ENCODE results near the gene VWA5B1. TPM values are rescaled to one million over a fixed set of nuclear protein-coding genes. Genes with fewer than 3 reads are reported as not detected.

VWA5B1 gene
- total and polyA plus RNA-seq, 4 donors = 2.2 to 10.4 (median 5.3) TPM

DNA sequence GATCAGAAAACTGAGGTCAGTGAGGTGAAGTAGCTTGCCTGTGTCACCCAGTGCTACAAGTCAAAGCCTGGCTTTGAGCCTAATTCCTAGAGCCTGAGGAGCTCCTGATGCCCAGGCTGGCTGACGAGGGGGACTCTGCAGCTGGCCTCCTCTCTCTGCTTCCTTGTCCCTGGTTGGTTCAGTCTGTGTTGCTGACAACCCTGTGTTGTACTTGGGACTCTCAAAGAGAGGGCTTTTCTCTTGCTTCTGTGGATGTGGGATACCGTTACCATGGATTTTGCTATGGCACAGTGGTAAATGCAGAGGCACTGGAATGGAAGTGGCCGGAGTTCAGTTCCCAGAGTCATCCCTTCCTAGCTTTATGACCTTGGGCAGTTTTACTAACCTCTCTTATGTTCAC lies 8.0 kb downstream of the VWA5B1 start:
- Histone ChIP-seq H3K36me3 (ENCODE audit: control insufficient read depth, insufficient read depth, low read length) (no peaks in the 10 kb centered on the region), H3K9me3 (ENCODE audit: control insufficient read depth, insufficient read depth, low read length) (no peaks in the 10 kb centered on the region), H3K27ac (ENCODE audit: low read depth, low read length) (peak overlapping the region; percentile 66), H3K27me3 (ENCODE audit: control insufficient read depth, insufficient read depth, low read length) (no peaks in the 10 kb centered on the region), H3K4me3 (ENCODE audit: low read depth, low read length) (no peak overlapping the region), H3K4me1 (ENCODE audit: control insufficient read depth, insufficient read depth, low read length) (peaks cover 30% of the 10 kb centered on the region)
- 17% methylated on average over 2 of the region's 3 CpGs for WGBS (ENCODE audit: insufficient coverage)
- peak in 3 of 6 donors; percentile 38 to 69 (median 62) for DNase-seq (ENCODE audit: low read depth in 4 of 6, low spot score in 6 of 6)

DNA sequence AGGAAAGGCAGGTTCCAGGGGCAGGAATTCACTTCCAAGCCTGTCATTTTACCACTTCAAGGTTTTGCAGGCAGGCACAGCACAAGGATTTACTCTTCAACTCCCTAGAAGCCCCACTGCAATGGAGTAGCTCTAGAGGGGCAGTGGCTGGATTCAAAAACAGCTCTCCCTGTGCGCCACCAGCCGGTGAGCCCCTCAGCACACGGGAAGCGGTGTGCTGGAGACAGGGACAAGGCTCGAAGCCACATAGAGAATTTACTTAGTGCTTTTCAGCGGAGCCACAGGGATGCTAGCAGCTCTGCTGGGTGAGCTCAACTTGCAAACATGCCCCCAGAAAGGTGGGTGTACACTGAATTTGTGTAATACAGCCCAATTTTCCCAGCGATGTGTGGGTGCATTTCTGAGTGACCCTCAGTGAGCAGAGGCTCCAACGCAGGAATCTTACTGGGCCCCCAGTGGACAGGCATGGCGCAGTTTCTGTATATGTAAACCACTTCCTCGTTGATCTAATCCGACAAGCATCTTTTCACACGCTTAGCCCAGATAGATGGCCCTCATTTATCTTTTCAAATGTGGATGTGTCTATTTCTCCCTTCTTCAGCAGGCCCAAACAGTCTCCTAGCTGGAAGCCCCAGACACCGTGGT lies 10.9 kb downstream of the VWA5B1 start:
- no peaks in the 10 kb centered on the region for H3K27me3 ChIP-seq (ENCODE audit: control insufficient read depth, insufficient read depth, low read length)

DNA sequence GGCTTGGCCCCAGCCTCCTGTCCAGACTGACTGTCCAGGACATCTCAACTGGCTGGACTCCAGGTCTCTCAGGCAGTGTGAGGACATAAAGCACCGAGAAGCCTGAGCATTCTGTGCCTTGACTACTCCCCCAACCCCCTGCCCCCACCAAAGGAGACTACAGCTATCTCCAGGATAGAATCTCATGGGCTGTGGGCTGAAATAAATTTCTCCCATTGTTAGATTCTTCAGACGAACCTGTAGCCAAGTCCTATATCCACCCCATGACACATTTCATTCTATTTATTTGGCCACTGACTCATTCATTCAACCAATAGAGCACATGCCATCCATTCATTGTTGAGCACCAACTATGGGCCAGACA lies 11.4 kb downstream of the VWA5B1 start:
- H3K36me3 ChIP-seq (ENCODE audit: control insufficient read depth, insufficient read depth, low read length) = no peaks in the 10 kb centered on the region
- no peak overlapping the region for H3K4me3 ChIP-seq (ENCODE audit: low read depth, low read length)
- 38% methylated on average over 2 of the region's 2 CpGs for WGBS (ENCODE audit: insufficient coverage)
- H3K27ac ChIP-seq (ENCODE audit: low read depth, low read length) = no peak overlapping the region
- no peaks in the 10 kb centered on the region for H3K27me3 ChIP-seq (ENCODE audit: control insufficient read depth, insufficient read depth, low read length)
- peaks cover 30% of the 10 kb centered on the region for H3K4me1 ChIP-seq (ENCODE audit: control insufficient read depth, insufficient read depth, low read length)
- DNase-seq (ENCODE audit: low read depth in 4 of 6, low spot score in 6 of 6) = peak in 2 of 6 donors; percentile 24 to 49
- no peaks in the 10 kb centered on the region for H3K9me3 ChIP-seq (ENCODE audit: control insufficient read depth, insufficient read depth, low read length)

More for the DNA sequence above, 10.9 kb downstream of the VWA5B1 start:
- WGBS (ENCODE audit: insufficient coverage) = 57% methylated on average over 13 of the region's 13 CpGs
- H3K9me3 ChIP-seq (ENCODE audit: control insufficient read depth, insufficient read depth, low read length) = no peaks in the 10 kb centered on the region
- no peak overlapping the region for H3K4me3 ChIP-seq (ENCODE audit: low read depth, low read length)
- no peak for DNase-seq (ENCODE audit: low read depth in 4 of 6, low spot score in 6 of 6)
- H3K4me1 ChIP-seq (ENCODE audit: control insufficient read depth, insufficient read depth, low read length) = peaks cover 30% of the 10 kb centered on the region
- no peak overlapping the region for H3K27ac ChIP-seq (ENCODE audit: low read depth, low read length)
- H3K36me3 ChIP-seq (ENCODE audit: control insufficient read depth, insufficient read depth, low read length) = no peaks in the 10 kb centered on the region

DNA sequence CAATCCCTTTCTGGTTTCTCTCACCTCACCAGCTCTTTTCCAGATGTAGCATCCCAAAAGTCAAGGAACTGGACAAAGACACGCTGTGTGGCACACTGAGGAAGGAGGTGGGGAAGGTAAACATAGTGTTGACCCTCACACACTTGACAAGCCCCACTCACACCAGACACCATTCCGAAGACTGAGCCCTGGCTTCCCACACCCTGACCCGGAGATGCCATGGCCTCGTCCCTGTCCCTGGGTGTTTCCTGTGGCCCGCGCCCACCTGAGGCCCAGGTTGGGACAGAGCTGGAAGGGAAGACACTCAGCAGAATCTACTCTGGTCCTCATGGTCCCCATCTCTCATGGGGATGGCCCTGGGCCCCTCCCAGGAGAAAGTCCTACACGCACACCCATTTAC lies 16.4 kb downstream of the VWA5B1 start:
- Histone ChIP-seq H3K27ac (ENCODE audit: low read depth, low read length) (no peak overlapping the region), H3K27me3 (ENCODE audit: control insufficient read depth, insufficient read depth, low read length) (no peaks in the 10 kb centered on the region), H3K4me3 (ENCODE audit: low read depth, low read length) (no peak overlapping the region), H3K4me1 (ENCODE audit: control insufficient read depth, insufficient read depth, low read length) (peaks cover 5% of the 10 kb centered on the region), H3K9me3 (ENCODE audit: control insufficient read depth, insufficient read depth, low read length) (no peaks in the 10 kb centered on the region), H3K36me3 (ENCODE audit: control insufficient read depth, insufficient read depth, low read length) (no peaks in the 10 kb centered on the region)
- 98% methylated on average over 5 of the region's 7 CpGs for WGBS (ENCODE audit: insufficient coverage)
- DNase-seq (ENCODE audit: low read depth in 4 of 6, low spot score in 6 of 6) = no peak

DNA sequence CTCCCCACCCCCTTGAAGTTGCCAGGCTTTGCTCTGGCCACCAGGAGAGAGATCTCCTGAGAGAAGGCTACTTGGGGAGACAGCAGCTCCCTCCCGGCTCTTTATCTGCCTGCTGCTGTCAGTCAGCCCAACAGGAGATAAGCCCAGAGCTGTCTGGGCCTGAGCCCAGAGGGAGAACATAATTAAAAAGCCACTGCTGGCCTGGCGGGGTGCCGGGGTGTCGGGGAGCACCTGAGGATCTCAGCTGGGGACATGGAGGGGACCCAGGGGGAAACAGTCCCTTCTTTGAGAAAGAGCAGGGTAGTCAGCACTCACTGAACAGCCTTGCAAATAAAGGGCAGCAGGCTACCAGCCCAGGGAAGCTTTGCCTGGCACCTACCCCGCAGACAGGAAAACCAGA lies 17.9 kb downstream of the VWA5B1 start:
- Histone ChIP-seq H3K9me3 (ENCODE audit: control insufficient read depth, insufficient read depth, low read length) (no peaks in the 10 kb centered on the region), H3K36me3 (ENCODE audit: control insufficient read depth, insufficient read depth, low read length) (peaks cover 2% of the 10 kb centered on the region), H3K4me1 (ENCODE audit: control insufficient read depth, insufficient read depth, low read length) (no peaks in the 10 kb centered on the region), H3K27me3 (ENCODE audit: control insufficient read depth, insufficient read depth, low read length) (no peaks in the 10 kb centered on the region), H3K27ac (ENCODE audit: low read depth, low read length) (no peak overlapping the region), H3K4me3 (ENCODE audit: low read depth, low read length) (no peak overlapping the region)
- 75% methylated on average over 5 of the region's 5 CpGs for WGBS (ENCODE audit: insufficient coverage)
- DNase-seq (ENCODE audit: low read depth in 4 of 6, low spot score in 6 of 6) = no peak

DNA sequence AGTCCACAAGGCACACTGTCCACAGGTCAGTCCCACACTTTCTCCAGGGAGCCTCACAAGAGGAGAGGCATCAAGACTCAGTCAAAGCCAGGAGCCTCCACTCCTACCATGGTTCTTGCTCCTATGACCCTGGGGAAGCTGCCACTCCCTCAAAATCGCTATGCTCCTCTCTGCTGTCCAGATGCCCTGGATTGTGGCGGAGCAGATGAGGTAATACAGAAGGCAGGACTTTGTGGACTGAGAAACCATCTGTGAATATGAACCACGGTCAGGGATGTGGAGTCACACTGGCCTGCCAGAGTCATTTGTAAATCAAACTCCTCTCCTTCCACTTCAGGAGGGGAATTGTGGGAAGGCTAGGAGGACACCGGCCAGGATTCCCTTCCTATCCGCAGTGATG lies 20.6 kb downstream of the VWA5B1 start:
- no peaks in the 10 kb centered on the region for H3K4me1 ChIP-seq (ENCODE audit: control insufficient read depth, insufficient read depth, low read length)
- peaks cover 2% of the 10 kb centered on the region for H3K36me3 ChIP-seq (ENCODE audit: control insufficient read depth, insufficient read depth, low read length)
- 88% methylated on average over 4 of the region's 5 CpGs for WGBS (ENCODE audit: insufficient coverage)
- no peak overlapping the region for H3K27ac ChIP-seq (ENCODE audit: low read depth, low read length)
- H3K27me3 ChIP-seq (ENCODE audit: control insufficient read depth, insufficient read depth, low read length) = no peaks in the 10 kb centered on the region
- H3K4me3 ChIP-seq (ENCODE audit: low read depth, low read length) = no peak overlapping the region
- DNase-seq (ENCODE audit: low read depth in 4 of 6, low spot score in 6 of 6) = no peak
- H3K9me3 ChIP-seq (ENCODE audit: control insufficient read depth, insufficient read depth, low read length) = no peaks in the 10 kb centered on the region

DNA sequence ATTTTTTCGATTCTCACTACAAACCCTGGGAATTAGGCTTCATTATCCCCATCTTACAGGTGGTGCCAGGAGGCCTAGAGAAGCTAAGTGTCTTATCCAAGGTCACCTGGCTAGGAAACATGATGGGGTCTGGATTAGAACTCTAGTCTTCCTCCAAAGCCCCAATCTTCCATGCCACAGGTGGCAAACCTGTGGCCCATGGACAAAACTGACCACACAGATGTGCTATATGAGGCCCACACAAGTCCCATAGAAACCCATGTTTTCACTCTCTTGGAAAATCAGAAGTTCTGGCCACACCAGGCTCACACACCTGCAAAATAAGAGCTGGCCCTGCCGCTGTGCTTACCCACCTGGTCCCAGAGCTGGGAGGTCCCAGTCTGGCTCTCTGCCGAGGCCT lies 21.6 kb downstream of the VWA5B1 start:
- WGBS (ENCODE audit: insufficient coverage) = 90% methylated on average over 3 of the region's 3 CpGs
- Histone ChIP-seq H3K9me3 (ENCODE audit: control insufficient read depth, insufficient read depth, low read length) (no peaks in the 10 kb centered on the region), H3K4me3 (ENCODE audit: low read depth, low read length) (no peak overlapping the region), H3K4me1 (ENCODE audit: control insufficient read depth, insufficient read depth, low read length) (no peaks in the 10 kb centered on the region), H3K36me3 (ENCODE audit: control insufficient read depth, insufficient read depth, low read length) (peaks cover 4% of the 10 kb centered on the region), H3K27me3 (ENCODE audit: control insufficient read depth, insufficient read depth, low read length) (no peaks in the 10 kb centered on the region), H3K27ac (ENCODE audit: low read depth, low read length) (no peak overlapping the region)
- DNase-seq (ENCODE audit: low read depth in 4 of 6, low spot score in 6 of 6) = no peak

DNA sequence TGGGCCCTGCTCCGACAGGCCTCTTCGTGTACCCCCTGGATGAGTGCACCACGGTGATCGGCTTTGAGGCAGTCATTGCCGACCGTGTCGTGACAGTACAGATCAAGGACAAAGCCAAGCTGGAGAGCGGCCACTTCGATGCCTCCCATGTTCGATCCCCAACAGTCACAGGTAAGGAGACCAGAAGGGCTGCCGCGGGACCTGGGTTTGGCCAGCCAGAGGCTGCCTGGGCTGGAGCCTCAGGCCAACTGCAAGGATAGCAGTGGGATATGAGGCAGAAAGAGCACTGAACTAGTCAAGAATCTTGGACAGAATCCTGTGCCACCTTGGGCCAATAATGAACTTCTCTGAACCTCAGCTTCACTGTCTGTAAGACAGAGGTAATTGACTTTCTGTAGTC lies 22.1 kb downstream of the VWA5B1 start:
- Histone ChIP-seq H3K27me3 (ENCODE audit: control insufficient read depth, insufficient read depth, low read length) (no peaks in the 10 kb centered on the region), H3K36me3 (ENCODE audit: control insufficient read depth, insufficient read depth, low read length) (peaks cover 4% of the 10 kb centered on the region), H3K27ac (ENCODE audit: low read depth, low read length) (no peak overlapping the region), H3K4me3 (ENCODE audit: low read depth, low read length) (no peak overlapping the region), H3K9me3 (ENCODE audit: control insufficient read depth, insufficient read depth, low read length) (no peaks in the 10 kb centered on the region), H3K4me1 (ENCODE audit: control insufficient read depth, insufficient read depth, low read length) (no peaks in the 10 kb centered on the region)
- 93% methylated on average over 12 of the region's 12 CpGs for WGBS (ENCODE audit: insufficient coverage)
- no peak for DNase-seq (ENCODE audit: low read depth in 4 of 6, low spot score in 6 of 6)

DNA sequence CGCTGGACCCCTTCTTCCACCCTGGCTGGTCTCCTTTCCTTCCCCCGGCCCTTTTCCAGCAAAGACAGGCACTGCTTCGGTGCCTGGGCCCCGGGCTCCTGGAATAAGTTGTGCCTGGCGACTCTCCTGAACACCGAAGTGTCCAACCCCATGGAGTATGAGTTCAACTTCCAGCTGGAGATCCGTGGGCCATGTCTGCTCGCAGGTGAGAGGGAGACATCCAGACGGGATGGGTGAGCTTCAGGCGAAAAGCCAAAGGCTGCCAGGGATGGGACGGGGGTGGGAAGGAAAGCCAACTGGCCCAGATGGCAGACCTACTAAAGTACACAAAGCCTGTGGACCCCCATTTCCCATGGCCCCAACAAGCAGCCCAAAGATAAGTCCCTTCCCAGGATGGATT lies 26.8 kb downstream of the VWA5B1 start:
- peaks cover 15% of the 10 kb centered on the region for H3K4me1 ChIP-seq (ENCODE audit: control insufficient read depth, insufficient read depth, low read length)
- DNase-seq (ENCODE audit: low read depth in 4 of 6, low spot score in 6 of 6) = no peak

DNA sequence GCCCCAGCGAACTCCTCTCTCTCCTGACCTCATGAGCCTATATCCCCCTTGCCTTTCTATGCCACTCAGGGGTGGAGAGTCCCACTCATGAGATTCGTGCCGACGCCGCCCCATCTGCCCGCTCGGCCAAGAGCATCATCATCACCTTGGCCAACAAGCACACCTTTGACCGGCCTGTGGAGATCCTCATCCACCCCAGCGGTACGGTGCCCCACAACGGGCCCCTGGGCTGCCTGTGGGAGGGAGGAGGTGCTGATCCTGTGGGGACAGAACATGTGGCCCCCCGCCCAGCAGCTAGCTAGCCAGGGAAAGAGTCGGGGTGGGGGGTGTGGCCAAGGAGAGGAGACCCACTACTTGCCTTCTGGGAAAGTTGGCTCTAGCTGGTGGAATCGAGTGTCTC lies 27.8 kb downstream of the VWA5B1 start:
- Histone ChIP-seq H3K27me3 (ENCODE audit: control insufficient read depth, insufficient read depth, low read length) (no peaks in the 10 kb centered on the region), H3K27ac (ENCODE audit: low read depth, low read length) (no peak overlapping the region), H3K4me3 (ENCODE audit: low read depth, low read length) (no peak overlapping the region), H3K9me3 (ENCODE audit: control insufficient read depth, insufficient read depth, low read length) (no peaks in the 10 kb centered on the region), H3K36me3 (ENCODE audit: control insufficient read depth, insufficient read depth, low read length) (peaks cover 2% of the 10 kb centered on the region), H3K4me1 (ENCODE audit: control insufficient read depth, insufficient read depth, low read length) (peaks cover 15% of the 10 kb centered on the region)
- WGBS (ENCODE audit: insufficient coverage) = 92% methylated on average over 10 of the region's 14 CpGs
- no peak for DNase-seq (ENCODE audit: low read depth in 4 of 6, low spot score in 6 of 6)

More for the DNA sequence above, 26.8 kb downstream of the VWA5B1 start:
- Histone ChIP-seq H3K36me3 (ENCODE audit: control insufficient read depth, insufficient read depth, low read length) (peaks cover 4% of the 10 kb centered on the region), H3K4me3 (ENCODE audit: low read depth, low read length) (no peak overlapping the region), H3K27me3 (ENCODE audit: control insufficient read depth, insufficient read depth, low read length) (no peaks in the 10 kb centered on the region), H3K9me3 (ENCODE audit: control insufficient read depth, insufficient read depth, low read length) (no peaks in the 10 kb centered on the region), H3K27ac (ENCODE audit: low read depth, low read length) (no peak overlapping the region)
- 95% methylated on average over 11 of the region's 11 CpGs for WGBS (ENCODE audit: insufficient coverage)
